Measurements from ENCODE around the gene IFNG-AS1.

Gene IFNG-AS1

DNA sequence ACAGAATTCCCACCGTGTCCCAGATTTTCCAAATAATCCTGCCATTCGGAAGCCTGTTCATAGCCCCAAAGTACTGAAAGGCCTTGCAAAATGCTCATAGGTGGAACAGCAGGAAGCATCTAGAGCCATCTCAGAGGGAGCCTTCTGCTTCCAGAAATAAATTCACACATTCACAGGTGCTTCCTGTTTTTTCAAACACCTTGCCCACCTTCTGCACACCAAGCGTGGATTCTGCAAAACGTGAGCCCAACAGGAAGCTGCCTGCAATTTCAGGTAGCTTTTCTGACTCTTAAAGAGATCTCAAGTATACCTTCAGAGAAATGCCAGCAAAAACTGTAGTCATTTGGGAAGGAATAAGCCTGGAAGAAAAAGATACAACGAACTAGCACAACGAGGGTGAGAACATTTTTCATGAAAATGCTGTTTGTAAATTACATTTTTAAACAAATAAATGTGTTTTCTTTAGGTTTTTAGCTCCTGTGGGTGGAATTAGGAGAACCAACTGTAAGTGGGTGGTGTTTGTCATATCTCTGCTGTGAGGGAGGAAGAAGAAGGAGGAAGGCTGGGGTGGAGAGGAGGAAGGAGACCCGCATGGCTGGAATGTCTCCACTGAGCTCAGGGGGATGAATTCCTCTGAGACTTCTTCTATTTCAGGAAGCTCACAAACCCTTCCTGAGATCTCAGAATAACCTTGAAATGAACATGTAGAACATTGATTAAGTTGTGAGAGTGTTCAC is at the start of gene IFNG-AS1:
IFNG-AS1 (plus strand) TSS at position 264 of the 737 bp plus-strand sequence.
- DNase-seq (ENCODE audit: low read depth): no peak

DNA sequence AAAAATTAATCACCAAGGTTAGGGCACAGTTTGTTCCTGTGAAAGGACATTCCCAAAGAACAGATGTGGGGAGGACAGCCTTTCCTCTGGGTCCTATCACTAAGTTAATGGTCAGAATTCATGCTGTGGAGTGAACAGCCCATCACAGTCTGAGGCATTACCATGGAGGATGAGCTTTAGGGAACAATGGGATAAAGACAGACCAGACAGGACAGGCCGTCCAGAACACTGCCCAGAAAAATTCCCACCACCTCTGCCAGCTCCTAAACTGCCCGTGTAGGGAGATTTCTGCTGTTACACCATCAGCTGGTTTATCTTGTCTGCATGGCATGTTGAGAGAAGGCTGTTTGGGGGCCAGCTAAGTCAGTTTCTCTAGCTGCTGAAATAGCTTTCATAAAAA is 49.6 kb upstream of the IFNG-AS1 start:
- no peak for DNase-seq (ENCODE audit: low read depth)

DNA sequence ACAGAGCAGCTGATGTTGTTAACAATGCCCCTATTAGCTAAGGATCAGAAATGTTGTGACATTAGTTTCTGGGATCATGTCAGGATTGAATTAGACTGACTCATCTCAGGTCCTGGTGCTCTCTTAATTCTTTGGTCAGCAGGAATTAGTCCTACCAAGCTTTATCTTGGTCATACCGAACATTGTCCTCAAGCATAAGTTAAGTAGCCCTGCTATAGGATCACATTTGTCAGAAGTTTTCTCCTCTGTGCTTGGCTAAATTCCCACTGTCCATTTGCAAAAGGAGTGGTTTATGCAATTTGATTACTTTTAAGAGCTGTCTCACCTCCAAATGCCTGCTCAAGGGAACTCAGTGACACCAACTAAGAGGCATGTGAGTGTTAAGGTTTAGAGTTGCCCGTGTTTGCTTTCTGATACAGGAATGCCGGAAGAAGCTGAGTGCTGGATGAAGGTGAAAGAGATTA is 48.4 kb upstream of the IFNG-AS1 start:
- no peak for DNase-seq (ENCODE audit: low read depth)

DNA sequence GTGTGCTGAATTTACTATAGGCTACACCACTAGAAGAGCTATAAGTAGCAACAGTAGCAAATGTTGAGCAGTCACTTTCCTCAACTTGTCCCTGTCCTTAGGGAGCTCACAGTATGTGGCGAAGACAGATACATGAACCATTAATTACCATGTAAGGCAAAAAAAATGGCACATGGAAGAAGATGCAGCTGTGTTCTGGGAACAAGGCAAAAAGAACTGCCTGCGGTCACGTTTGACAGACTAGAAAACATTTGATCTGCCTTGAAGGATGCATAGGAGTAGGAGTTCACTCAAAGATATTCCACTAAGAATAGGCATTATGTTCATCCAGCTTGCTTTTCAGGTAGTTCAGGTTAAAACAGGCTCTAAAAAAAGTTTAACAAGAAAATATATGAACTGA is 46.5 kb upstream of the IFNG-AS1 start:
- DNase-seq (ENCODE audit: low read depth): no peak

DNA sequence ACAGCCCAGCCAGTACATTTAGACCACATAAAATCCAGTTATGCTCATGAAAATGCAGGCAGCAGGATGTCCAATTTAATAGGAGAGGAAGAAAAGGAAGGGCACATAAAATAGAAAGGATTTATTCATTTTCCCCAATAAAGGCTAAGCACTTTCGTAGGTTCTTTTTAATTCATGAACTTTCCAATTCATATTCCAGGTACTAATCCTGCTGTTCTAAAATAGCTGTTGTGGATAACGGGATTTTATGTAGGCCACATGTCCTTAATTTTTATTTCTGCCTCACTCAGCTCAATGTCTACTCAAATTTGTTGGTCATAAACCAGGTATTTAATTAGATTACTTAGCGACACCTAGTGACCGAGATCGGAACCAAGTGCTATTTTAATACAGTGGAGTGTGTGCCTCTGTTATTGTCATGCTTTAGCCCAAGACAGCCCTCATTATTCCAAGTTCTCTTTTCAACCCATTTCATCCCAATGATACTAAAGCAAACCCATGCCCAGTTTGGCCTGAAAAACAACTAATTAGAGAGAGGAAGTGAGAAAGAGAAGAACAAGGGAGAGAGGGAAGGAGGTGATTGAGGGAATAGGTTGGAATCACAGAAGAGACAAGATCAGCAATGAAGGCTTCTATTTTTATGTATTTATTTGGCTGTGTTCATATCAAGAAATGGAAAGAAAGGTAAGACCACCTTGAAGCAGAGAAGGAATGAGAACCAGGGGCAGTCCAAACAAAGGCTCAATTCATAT is 45.9 kb upstream of the IFNG-AS1 start:
- peak; percentile 12 for DNase-seq (ENCODE audit: low read depth)

DNA sequence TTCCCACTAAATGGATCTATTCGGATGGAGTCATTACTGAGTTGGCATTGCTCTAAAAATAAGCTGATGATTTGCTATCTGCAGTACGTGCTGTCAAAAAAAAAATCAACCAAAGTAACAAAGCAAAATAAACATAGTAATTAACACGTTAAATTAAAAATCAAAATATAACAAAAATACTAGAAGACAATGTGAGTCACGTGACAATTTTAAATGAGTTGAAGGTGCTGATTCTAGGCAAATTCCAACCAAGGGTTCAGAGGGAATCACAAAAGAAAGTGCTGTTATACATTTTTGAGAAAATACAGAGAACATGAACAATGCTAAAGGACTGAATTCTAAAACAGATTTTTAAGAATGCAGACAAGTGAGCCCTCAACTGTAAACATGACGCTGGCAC is 45.2 kb upstream of the IFNG-AS1 start:
- no peak for DNase-seq (ENCODE audit: low read depth)

DNA sequence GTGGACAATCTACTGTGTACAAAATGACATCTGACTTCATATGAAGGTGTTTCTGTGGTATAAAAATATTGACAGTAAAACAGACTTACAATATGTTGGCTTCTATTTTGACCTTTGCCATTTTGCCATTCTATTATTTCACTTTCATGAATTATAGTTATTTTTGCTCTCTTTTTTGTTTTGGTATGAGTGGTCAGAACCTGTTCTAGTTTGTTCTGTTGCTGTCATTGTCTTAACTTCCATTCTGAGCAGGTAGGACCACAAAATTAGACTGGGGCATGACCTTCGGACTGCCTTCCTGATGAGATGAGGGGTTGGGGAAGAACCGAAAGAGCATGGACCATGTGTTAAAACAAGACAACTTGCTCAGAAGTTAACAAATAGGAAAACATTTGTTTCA is 36.5 kb upstream of the IFNG-AS1 start:
- DNase-seq (ENCODE audit: low read depth): no peak

DNA sequence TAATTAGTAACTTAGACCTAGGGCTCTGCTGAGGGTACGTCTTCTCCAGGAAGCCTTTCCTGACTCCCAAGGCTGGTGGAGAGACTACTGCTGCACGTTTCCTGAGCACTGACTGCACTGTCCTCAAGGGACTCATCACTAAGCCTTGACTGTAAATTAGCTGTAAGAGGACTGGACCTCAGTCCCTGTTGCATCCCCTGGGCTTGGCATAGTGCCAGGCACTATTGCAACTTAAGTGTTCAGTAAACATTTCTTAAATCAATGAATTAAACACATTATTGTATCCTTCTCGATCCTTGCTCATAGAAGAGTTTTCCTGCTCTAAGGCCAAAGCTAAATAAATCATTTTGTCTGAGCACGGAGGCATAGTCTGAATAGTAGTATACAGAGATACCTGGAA is 31.9 kb upstream of the IFNG-AS1 start:
- no peak for DNase-seq (ENCODE audit: low read depth)

DNA sequence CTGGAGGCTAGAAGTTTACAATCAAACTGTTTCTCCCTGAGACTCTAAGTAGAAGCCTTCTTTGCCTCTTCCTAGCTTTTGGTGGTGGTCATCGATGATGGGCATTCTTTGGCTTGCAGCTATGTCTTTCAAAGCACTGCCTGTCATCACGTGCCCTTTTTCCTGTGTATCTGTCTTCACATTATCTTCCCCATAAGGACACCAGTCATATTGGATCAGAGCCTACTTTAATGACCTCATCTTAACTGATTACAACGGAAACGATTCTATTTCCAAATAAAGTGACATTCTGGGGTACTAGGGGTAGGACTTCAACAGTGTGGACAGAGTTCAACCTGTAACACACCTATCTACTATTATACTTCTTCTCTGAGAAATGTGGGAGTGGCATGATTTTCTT is 31.1 kb upstream of the IFNG-AS1 start:
- no peak for DNase-seq (ENCODE audit: low read depth)

DNA sequence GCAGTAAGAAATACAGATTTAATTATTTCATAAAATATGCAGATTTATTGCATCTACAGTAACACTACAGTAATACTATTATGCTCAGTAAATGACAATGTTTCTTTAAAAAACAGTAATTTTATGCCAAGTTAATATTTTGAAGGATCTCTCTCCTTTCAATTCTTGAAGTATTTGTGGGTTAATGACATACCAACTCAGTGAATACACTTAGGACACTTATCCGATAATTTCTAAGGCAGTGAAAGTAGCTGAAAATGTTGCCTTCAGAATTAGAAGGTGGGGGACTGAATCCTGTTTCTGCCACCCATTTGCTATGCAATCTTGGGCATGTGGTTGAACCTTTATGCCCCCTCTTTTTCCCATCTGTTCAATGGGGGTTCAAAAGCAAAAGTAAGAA is 24.8 kb upstream of the IFNG-AS1 start:
- no peak for DNase-seq (ENCODE audit: low read depth)

DNA sequence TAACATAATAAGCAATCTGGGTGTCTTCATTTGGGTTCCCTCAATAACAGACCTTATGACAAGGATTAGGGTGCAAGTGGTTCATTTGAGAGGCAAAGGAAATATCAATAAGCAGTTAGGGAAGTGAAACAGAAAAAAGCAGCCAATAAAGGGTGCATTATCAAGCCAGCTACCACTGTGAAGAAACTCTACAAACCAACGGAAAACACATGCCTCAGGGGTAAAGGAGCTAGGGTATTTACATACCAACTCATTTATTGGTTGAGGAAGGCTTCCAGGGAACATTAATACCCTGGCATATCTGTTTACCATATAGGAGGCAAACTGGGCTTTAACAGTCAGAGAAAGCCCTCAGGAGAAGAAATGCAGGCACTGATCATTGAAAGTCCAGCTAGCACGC is 22.7 kb upstream of the IFNG-AS1 start:
- DNase-seq (ENCODE audit: low read depth): no peak

DNA sequence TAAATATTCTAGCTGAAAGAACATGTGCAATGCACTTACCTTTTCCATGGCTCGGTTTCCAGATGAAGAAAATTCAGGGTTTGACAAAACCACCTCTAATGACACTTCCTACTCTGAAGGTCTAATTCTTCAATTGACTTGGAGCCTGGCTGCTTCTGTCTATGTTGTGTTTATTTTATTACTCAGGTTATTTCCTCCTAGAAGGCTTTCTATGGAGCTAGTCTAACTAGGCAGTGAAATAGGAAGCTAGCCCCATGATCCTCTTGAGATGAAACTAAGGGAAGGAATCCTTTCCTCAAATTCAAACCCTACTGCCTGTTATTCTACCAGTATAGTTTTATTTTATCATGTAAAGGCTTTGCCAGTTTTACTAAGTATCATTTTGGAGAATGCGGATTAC is 20.9 kb upstream of the IFNG-AS1 start:
- DNase-seq (ENCODE audit: low read depth): no peak

DNA sequence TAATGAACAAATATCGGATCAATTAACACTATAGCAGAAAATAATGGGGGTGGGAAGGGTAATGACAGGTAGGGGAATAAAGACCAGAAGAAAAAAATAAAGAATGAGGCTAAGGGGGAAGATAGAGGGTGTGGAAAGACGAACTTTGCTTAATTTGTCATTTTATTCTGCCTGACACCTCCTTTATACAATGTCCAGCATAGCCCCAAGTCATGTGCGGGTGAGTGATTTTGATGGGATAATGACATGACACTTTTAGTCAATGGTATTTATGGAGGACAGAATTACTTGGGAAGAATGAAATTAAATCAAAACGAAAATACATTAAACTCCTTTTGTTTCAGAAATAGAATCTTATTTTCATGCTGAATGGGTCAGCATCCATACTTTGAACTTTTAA is 20.5 kb upstream of the IFNG-AS1 start:
- DNase-seq (ENCODE audit: low read depth): no peak

DNA sequence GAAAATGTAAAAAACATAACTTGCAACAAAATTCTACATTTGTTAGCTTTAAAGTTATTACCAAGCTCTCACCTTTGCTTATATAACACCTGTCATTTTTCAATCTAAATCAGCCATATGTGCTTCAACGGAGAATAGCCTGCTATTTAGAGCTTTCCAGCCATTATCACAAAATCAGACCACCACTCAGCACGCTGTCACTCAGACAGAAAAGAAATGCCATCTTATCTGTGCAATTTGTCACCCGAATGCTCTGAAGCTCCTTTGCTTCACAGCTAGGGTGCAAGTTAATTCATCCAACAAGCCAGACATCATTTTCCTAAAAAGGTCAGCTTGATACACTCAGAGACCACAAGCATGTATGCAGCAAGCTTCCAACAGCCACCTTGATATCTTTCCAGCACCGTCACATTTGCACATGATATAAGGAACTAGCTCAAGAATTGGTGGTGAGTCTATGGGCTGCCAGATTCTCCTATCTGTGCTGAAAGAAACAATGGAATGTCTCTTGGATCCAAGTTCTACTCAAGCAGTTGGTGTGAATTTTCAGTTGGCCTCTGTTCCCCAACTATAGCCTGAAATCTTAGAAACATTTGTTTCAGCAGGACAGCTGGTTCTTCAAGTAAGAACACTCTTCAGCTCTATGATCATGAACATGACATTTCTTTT is 20.0 kb upstream of the IFNG-AS1 start:
- DNase-seq (ENCODE audit: low read depth): no peak

DNA sequence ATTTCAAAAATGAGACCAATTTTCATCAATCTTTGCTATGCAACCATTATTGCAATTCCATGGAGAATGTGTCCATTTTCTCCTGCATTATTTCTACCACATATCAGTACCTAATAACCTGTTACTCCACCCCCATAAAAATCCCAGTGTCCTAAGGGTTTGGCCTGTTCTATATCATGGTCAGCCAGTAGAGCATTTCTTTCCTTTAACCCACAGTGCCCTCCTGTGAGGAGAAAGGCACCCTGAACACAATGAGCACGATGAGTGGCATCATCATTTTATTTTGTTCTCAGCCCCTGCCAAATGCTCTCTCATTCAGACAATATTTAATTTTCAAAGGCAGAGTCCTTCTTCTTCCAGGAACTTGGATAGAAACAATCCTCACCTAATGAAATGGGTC is 11.6 kb upstream of the IFNG-AS1 start:
- no peak for DNase-seq (ENCODE audit: low read depth)

DNA sequence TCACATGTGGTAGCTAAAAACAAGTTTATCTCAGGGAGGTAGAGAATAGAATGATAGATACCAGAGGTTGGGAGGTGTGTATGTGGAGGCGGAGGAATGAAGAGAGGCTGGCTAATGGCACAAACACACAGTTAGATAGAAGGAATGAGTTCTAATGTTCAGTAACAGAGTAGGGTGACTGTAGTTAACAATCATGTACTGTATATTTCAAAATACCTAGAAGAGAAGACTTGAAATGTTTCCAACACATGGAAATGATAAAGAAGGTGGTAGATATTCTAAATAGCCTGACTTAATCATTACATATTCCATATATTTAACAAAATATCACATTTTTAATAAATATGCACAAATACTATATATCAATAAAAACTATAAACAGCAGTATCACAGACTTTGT is 8.9 kb upstream of the IFNG-AS1 start:
- no peak for DNase-seq (ENCODE audit: low read depth)

DNA sequence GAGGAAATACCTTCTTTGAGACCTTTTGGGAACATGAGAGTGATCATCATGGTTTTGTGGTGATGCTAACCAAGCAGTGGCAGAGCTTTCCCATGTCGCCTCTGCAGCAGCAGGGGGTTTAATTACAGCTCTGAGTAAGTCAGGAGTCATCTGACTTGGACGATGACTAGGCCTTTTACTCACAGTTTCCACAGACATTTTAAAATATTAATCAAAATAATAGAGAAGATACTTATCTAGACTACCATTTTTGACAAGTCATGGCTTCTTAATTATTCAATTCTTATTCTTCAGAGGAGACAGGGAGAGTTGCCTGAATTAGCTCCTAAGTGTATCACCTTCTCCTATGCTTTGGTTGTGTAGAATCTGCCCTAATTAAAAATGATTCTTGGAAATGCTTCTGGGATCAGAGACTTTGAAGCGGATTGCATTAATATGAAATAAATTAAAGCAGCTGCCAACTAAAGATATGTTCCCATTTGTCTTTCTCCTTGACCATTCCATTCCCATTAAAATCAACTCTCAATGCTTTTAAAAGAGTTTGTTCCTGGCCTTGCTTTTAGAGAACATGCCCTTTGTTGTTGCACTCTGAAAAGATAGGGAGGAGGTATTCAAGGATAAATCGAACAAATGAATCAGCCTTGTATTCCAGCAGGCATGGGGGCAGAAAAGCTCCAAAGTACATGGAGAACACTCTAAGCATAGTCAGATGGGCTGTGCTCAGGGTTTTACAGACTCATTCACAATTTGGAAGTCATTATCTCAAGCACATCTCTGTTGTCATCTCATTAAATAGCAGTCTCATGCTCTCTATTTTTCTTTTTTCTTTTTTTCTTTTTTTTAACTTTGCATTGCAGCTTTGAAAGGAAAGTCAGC is 7.7 kb upstream of the IFNG-AS1 start:
- DNase-seq (ENCODE audit: low read depth): no peak

DNA sequence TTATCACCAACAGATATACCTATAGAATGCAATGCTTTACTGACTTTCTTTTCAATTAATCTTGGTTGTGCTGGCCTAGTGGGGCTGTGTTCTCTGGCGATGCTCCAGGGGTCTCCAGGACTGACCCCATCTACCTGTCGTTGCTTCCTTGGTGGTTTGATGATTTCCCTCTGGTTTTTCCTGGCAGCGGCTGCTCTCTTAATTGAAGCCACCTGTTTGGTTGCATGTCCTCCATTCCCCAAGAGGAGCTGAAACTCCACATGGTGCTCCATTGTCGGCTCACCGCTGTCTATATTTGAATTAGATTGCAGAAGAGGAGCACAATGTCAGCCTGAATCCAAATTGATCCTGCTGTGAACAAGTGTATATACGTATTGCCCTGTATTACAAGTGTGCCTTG is 7.1 kb upstream of the IFNG-AS1 start:
- DNase-seq (ENCODE audit: low read depth): no peak

DNA sequence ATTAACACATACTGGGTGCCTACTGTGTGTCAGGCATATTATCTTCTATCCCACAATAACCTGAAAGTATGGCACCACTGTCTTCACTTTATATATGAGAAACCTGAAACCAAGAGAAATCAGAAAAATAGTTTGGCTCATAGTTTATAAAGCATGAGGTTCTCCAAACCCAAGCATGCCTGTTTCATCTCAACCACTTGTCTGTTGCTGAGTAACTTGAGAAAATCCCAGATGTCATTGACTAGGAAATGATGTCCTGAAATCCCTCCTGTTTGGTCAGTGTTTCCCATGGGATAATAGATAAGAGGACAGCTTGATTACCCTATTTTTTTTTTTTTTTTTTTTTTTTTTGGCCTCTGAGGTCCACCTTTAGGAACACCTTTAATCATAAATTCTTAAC is 2.6 kb upstream of the IFNG-AS1 start:
- no peak for DNase-seq (ENCODE audit: low read depth)

DNA sequence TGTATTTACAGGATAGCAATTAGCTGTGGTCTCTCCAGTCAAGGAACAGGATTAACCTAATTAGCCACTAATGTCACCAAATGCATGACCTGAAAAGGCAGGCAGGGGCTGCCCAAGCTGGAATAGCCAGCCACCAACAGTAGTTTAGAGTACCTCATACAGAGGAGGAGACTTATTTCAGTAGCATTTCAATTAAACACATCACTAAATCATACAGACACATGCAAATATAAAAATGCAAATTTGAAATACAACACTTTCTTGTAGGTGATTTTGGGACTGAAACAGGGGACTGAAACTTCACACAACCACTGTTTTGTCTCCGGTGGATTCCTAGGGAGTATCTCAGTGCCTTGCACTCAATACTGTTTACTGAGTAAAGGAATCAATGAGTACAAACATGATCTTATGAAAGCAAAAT is 636 bp upstream of the IFNG-AS1 start:
- DNase-seq (ENCODE audit: low read depth): no peak

DNA sequence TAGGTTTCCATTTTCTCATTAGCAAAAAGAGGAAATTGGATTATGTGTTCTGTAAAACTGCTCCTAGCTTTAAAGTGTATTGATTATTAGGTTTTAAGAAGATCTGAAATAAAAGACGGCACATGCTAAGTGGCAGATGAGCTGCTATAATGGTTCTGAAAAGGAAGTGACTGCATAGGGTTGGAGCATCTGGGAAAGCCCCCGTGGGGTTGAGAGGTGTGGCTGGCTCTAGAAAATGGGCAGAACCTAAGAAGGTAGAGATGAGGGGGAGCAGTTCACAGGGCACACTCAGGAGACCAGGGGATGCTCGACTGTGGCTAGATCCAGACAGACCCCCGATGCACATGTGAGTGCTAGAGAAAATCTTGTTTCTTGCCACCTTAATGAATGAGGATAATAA is 1.9 kb downstream of the IFNG-AS1 start:
- DNase-seq (ENCODE audit: low read depth): no peak

DNA sequence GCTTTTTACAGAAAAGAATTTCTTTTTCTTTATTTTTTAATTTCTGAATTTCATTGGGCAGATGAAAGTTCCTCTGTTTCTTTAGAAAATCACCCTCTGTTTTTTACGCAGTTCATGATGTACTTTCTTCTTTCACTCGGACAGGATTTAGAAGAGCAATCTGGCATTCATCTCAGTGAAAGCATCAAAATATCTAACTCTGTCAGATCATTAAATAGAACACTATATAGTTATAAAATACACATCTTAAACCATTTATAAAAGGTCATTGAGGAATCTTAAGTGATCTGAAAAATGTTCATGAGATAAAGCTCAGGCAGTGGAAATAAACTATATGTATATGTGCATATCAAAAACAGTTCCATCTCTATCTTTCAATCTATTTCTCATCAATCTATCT is 3.9 kb downstream of the IFNG-AS1 start:
- no peak for DNase-seq (ENCODE audit: low read depth)
